HepG2 (cell line): ENCODE results near the gene SLC25A25. TPM values are rescaled to one million over a fixed set of nuclear protein-coding genes. Genes with fewer than 3 reads are reported as not detected.

ENCODE experiments used
- AGO2 ChIP-seq: fragments of 200-400 bp; formaldehyde crosslinking; optimal IDR thresholded peaks from 2 replicates; pipeline ENCODE3; 2017; ENCODE audit warnings: mild to moderate bottlenecking, low read depth, low read length, moderate library complexity
- FOXO1 ChIP-seq: sonication (generic); formaldehyde crosslinking; IDR thresholded peaks from 2 replicates; pipeline ENCODE4 v1.4.0; 2020; ENCODE audit warnings: missing genetic modification reagents
- KDM5A ChIP-seq: fragments of 200-600 bp; sonication (generic); IDR thresholded peaks from 2 replicates; pipeline ENCODE4 v1.7.0; 2018; ENCODE audit warnings: antibody characterized with exemption, mild to moderate bottlenecking, low read length, borderline replicate concordance
- MTA1 ChIP-seq: sonication (generic); formaldehyde crosslinking; IDR thresholded peaks from 2 replicates; pipeline ENCODE4 v1.4.0; 2020; ENCODE audit warnings: missing genetic modification reagents, mild to moderate bottlenecking, borderline replicate concordance
- POLR2A ChIP-seq, 2 experiments: IDR thresholded peaks; 2 replicates each; pipeline ENCODE4 v1.6.1; 2011; ENCODE audit warnings: low read depth in 2 of 2, low read length in 2 of 2, mild to moderate bottlenecking in 1 of 2, moderate library complexity in 1 of 2; ENCODE audit not compliant: insufficient read depth in 1 of 2
- SAP130 ChIP-seq: IDR thresholded peaks from 2 replicates; pipeline ENCODE4 v1.6.1; 2016; ENCODE audit warnings: low read depth
- SRSF1 ChIP-seq: fragments of 200-400 bp; formaldehyde crosslinking; optimal IDR thresholded peaks from 2 replicates; pipeline ENCODE3; 2017; ENCODE audit warnings: mild to moderate bottlenecking, low read depth, low read length, moderate library complexity
- TFDP1 ChIP-seq: IDR thresholded peaks from 2 replicates; pipeline ENCODE4 v1.6.1; 2016; ENCODE audit warnings: missing compliant biosample characterization, missing genetic modification reagents, borderline replicate concordance
- TFDP2 ChIP-seq: sonication (generic); formaldehyde crosslinking; IDR thresholded peaks from 2 replicates; pipeline ENCODE4 v1.4.0; 2020; ENCODE audit warnings: missing genetic modification reagents
- THAP11 ChIP-seq: IDR thresholded peaks from 2 replicates; pipeline ENCODE4 v1.6.1; 2016; ENCODE audit warnings: missing biosample characterization, missing genetic modification reagents
- UBTF ChIP-seq: sonication (generic); formaldehyde crosslinking; IDR thresholded peaks from 2 replicates; pipeline ENCODE4 v1.4.0; 2020; ENCODE audit warnings: mild to moderate bottlenecking, missing genetic modification reagents
- ZFX ChIP-seq: sonication (generic); formaldehyde crosslinking; IDR thresholded peaks from 2 replicates; pipeline ENCODE4 v1.4.0; 2020; ENCODE audit warnings: mild to moderate bottlenecking, low read depth, missing genetic modification reagents, moderate library complexity
- ZNF431 ChIP-seq: sonication (generic); formaldehyde crosslinking; IDR thresholded peaks from 2 replicates; pipeline ENCODE4 v1.9.0; 2022; ENCODE audit warnings: missing genetic modification reagents, low read depth, mild to moderate bottlenecking, borderline replicate concordance
- ZNF740 ChIP-seq: sonication (generic); formaldehyde crosslinking; IDR thresholded peaks from 2 replicates; pipeline ENCODE4 v1.4.0; 2020; ENCODE audit warnings: missing genetic modification reagents
- ZNF772 ChIP-seq: sonication (generic); formaldehyde crosslinking; IDR thresholded peaks from 2 replicates; pipeline ENCODE4 v1.5.0; 2020; ENCODE audit warnings: mild to moderate bottlenecking, missing genetic modification reagents
- polyA plus RNA-seq, 8 experiments: library from polyadenylated mRNA; depleted of rRNA in 3 of 8; stranded (reverse) in 7 of 8; unstranded in 1 of 8; fragments of >200 nt; fragmentation: Illumina TruSeq in 4 of 8; extraction: Trizol in 4 of 8; gene quantifications; 2 replicates each; pipeline versions ENCODE4 v1.2.1 to v1.2.3, GENCODE V29; 2011 to 2016; ENCODE audit warnings: low read depth in 4 of 8, missing spikeins in 1 of 8, mixed read lengths in 1 of 8; ENCODE audit not compliant: insufficient read depth in 1 of 8
- total RNA-seq, 5 experiments: library from RNA; depleted of rRNA; stranded (reverse); fragments of >200 nt; fragmentation: Illumina TruSeq; extraction: Trizol; gene quantifications; 2 replicates each; pipeline ENCODE4 v1.2.3, GENCODE V29; 2016; ENCODE audit warnings: low read depth in 1 of 5
- TF ChIP-seq, protein P1 (sequence below): sonication (generic); formaldehyde crosslinking; IDR thresholded peaks from 2 replicates; pipeline ENCODE4 v1.4.0; 2020; ENCODE audit warnings: missing genetic modification reagents

The SLC25A25 gene
- total and polyA plus RNA-seq, 2 of the 13 experiments (the other 11 are each of a cell fraction or from before 2014, with no cell fraction given) = 10.5 to 24.8 TPM

DNA sequence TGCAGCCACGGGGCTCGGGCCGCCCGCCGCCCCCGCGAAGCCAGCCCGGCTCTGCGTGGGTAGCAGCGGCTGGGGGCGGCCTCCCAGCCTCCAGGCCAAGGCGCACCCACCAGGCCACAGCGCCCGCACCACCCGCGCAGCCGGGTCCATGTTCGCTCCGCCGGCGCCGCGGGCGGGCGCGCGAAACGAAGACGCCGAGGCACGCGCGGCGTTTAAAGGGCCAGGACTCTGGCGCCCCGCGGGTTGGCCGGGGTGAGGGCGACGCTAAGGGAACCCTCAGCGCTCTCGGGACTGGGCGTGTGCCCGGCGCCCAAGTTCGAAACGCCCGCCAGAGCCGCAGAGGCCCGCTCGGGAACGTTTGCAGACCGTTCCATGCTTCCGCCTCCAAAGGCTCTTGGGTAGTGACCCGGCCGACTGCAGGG lies 59.5 kb downstream of the SLC25A25 start, which contains the start of gene PTGES2 (continued):
- peak; percentile 80; the same call in 1 of the 2 replicates for TF ChIP-seq SAP130 (CRISPR knock-in tag)
- TF ChIP-seq THAP11 (CRISPR knock-in tag) = no peak; the same call in 1 of the 2 replicates
- TF ChIP-seq ZNF772 (CRISPR knock-in tag) = 0 out of 2 replicates have a peak, but pooled peaks have one; percentile 53
- peak; percentile 77 for TF ChIP-seq AGO2
- peak; percentile 62 for TF ChIP-seq SRSF1
- TF ChIP-seq, protein P1, sequence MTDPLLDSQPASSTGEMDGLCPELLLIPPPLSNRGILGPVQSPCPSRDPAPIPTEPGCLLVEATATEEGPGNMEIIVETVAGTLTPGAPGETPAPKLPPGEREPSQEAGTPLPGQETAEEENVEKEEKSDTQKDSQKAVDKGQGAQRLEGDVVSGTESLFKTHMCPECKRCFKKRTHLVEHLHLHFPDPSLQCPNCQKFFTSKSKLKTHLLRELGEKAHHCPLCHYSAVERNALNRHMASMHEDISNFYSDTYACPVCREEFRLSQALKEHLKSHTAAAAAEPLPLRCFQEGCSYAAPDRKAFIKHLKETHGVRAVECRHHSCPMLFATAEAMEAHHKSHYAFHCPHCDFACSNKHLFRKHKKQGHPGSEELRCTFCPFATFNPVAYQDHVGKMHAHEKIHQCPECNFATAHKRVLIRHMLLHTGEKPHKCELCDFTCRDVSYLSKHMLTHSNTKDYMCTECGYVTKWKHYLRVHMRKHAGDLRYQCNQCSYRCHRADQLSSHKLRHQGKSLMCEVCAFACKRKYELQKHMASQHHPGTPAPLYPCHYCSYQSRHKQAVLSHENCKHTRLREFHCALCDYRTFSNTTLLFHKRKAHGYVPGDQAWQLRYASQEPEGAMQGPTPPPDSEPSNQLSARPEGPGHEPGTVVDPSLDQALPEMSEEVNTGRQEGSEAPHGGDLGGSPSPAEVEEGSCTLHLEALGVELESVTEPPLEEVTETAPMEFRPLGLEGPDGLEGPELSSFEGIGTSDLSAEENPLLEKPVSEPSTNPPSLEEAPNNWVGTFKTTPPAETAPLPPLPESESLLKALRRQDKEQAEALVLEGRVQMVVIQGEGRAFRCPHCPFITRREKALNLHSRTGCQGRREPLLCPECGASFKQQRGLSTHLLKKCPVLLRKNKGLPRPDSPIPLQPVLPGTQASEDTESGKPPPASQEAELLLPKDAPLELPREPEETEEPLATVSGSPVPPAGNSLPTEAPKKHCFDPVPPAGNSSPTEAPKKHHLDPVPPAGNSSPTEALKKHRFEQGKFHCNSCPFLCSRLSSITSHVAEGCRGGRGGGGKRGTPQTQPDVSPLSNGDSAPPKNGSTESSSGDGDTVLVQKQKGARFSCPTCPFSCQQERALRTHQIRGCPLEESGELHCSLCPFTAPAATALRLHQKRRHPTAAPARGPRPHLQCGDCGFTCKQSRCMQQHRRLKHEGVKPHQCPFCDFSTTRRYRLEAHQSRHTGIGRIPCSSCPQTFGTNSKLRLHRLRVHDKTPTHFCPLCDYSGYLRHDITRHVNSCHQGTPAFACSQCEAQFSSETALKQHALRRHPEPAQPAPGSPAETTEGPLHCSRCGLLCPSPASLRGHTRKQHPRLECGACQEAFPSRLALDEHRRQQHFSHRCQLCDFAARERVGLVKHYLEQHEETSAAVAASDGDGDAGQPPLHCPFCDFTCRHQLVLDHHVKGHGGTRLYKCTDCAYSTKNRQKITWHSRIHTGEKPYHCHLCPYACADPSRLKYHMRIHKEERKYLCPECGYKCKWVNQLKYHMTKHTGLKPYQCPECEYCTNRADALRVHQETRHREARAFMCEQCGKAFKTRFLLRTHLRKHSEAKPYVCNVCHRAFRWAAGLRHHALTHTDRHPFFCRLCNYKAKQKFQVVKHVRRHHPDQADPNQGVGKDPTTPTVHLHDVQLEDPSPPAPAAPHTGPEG (CRISPR knock-in tag) = peak; percentile 100
- no peak for TF ChIP-seq ZNF431
- peak in 1 of 2 experiments; percentile 60; a peak in 3 of 4 replicates for TF ChIP-seq POLR2A (IDR thresholded peaks at IDR 0.05; ENCODE audit: insufficient read depth in 1 of 2, low read depth in 2 of 2, low read length in 2 of 2)
- peak; percentile 60; the same call in 1 of the 2 replicates for TF ChIP-seq ZNF740
- 0 out of 2 replicates have a peak, but pooled peaks have one; percentile 42 for TF ChIP-seq FOXO1 (CRISPR knock-in tag)
- TF ChIP-seq MTA1 = 0 out of 2 replicates have a peak, but pooled peaks have one; percentile 22
- TF ChIP-seq TFDP2 = peak; percentile 37; the same call in 1 of the 2 replicates
- peak; percentile 79; the same call in 1 of the 2 replicates for TF ChIP-seq TFDP1 (CRISPR knock-in tag)
- TF ChIP-seq ZFX = peak; percentile 85
- peak; percentile 41; the same call in 1 of the 2 replicates for TF ChIP-seq UBTF (CRISPR knock-in tag)
- TF ChIP-seq KDM5A = no peak
